GM19043 (cell line): Measurements from ENCODE around the gene TRAPPC8.
"Not testable (repeated sequence)": the region's sequence is repeated elsewhere in the genome, so short reads cannot be mapped to it uniquely, and the experiment has no call there.

Experiments
- ATAC-seq: cut with Tn5 transposase; IDR thresholded peaks from one replicate; pipeline ENCODE4 v1.9.1; 2021; ENCODE audit warnings: low read depth; ENCODE audit not compliant: unreplicated experiment

The TRAPPC8 gene

DNA sequence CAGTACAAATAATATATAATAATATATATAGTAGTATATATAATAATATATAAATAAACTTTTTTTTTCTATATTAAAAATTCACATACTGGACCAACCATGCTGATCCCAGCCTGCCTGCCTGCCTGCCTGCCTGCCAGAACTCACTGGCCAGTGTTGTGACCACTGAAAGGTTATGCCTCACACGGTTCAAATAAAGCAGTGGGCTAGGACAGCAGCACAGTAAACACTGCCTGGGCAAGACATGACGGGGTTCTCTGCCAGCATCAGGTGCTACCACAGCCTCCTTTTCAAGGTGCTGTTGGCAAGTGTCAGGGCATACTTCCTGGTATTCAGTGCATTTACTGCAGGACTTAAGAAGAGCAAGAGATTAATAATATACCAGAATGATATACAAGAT, 67.6 kb downstream of the TRAPPC8 start:
- no peak for ATAC-seq

DNA sequence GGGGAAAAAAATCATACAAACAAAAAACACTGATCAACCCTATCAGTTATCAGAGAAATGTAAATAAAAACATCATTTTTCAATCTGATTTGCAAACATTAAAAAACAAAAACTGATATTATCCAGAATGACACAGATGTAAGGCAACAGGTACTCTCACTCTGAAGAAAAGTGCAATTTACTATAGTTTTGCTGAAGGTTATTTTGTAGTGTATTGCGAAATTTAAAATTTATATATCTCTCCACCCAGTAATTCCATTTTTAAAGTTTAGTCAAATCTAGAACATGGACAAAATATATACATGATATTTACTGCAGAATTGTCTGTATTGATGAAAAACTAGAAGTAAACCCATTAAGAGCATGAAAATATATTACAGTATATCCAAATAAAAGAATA, 79.8 kb downstream of the TRAPPC8 start:
- ATAC-seq, result no peak

DNA sequence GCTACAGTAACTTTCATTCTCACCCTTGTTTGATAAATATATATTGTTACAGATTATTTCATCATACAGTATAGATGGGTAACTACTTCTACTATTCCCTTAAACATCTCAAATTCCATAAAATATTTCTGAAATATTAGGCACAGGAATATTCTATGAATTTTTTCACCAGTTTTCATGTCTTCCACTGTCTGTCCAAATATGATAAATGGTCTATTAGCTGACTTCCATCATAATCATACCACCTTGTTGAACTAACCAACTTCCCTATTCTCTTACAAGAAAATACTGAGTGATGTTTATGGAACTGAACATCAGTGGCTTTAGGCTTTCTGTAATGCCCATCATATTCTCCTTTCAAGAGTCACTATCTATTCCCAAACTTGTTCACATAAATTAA, 82.4 kb downstream of the TRAPPC8 start:
- no peak for ATAC-seq

DNA sequence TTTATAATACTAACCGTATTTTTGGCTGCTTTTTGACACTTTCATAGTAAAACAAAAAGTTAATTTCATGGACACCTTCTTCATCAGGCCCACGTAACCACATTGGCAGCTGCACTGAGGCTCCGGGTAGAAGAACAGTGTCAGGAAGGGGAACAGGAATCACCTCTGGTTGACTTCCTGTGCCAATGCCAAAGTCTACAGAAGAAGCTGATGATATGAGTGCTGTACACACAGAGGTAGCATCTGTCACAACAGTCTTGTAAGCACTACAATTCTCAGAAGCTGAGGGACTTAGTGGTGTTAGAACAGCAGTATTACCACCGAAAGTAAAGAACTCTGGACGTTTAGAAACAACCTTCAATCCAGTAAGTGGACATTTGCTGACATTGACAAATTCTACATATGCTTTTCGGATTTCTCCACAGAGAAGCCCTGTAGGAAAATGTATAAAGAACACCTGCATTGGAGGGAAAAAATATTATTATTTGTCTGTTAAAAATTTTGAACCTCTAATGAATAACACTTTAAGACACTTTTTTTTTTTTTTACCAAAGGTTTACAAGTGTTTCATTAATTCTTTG, 85.3 kb downstream of the TRAPPC8 start:
- ATAC-seq, result no peak

DNA sequence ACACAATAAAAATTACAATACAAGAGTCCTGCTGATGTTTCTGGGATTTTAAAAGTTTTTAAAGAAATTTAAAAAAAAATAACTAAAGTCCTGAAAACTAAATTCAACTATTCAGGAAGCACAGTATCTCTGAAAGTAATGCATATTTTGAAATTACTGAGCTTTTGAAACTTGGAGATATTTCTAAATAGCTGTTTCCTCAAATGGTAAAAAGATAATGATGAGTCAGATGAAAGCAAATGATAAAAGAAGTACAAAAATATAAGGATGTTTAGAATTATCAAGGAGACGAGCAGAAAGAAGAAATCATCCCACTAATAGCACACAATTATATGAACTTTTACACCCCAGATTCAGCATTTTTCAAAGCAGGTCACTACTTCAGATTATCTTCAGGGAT, 92.1 kb downstream of the TRAPPC8 start:
- ATAC-seq, result no peak

DNA sequence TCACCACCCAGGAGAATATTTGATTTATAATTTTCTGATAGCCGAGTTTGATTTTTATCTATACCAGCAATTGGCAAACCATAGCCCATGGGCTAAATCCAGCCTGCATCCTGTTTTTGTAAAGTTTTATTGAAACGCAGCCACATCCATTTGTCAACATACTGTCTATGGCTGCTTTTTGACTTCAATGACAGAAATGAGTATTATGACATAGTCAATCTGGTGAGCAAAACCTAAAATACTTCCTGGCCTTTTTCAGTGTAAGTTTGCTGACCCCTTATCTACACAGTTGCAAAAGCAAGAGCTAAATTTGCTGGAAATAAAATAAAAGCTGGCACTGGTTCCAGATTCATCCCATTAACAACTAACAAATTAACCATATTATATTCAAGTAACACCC, 102.4 kb downstream of the TRAPPC8 start:
- ATAC-seq, result no peak

DNA sequence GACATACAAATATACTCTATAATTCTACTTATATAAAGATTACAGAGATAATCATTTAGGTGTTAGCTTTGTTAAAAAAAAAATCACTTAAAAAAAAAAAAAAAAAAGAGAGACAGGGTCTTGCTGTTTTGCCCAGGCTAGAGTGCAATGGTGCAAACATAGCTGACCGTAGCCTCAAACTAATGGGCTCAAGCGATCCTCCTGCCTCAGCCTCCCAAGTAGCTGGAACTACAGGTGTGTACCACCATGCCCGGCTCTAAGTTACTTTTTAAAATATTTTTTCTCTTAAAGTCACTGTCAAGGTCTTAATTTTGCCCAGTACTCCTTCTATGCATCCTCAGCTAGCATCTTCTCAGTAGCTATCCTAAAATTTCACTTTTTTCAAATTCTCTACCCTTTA, 105.0 kb downstream of the TRAPPC8 start:
- no peak for ATAC-seq

DNA sequence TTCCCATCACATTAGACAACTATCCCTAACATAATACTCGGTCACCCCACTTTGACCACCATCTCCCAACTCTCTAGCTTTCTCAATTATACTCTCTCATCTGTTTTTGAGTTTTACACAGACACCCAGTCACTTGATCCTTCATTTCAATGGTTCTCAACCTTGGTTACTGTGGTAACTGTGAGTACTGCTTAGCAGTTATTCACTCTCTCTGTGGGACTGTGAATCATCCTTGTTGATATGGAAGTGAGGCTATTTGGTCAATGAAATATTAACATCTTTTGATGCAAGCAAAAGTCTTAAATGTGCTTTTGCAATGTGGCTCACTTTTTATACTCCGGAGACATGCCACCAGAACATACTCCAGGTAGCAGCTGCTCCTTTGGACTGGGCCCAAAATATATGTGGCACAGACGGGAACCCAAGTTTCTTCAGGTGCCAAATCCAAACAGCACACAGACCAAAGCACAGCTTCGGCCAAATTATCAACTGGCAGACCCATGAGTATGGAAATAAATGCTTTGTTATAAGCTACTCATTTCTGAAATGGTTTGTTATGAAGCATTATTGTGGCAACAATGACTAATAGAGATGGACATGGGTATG, 107.3 kb downstream of the TRAPPC8 start:
- no peak for ATAC-seq

DNA sequence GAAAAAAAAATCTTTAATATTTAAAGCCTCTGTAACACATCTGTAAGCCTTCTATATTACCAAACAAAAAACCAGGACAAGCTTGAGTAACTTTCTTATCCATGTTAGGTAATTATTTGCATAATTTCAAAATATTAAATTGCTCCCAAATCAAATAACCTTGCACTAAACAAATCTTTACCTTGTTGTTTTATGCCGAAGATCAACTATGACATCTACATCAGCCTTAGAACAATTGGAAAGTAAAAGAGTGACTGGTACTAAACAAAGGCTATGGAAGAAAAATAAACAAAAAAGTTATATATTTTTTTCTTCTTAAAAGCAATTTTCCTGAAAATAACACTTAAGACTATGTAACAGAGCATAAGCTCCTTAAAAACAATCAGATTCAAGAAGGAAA, 111.0 kb downstream of the TRAPPC8 start:
- ATAC-seq, result no peak

DNA sequence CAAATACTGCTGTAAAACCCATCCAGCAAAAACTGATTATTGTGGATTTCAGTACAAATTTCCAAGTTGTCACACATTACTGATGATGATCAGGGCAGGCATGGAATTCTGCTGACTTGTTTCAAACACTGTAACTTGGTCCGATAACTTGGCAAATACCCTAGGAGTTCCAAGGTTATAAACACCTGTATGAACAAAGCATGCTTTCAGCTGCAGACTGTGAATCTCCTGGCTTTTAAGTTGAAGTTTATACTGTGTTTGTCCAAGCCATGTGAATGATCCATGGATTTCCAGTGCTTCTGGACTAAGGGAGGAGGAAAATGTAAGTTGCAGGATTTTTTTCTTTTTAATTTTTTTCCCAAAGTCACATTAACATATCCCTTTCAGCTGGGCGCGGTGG, 112.2 kb downstream of the TRAPPC8 start:
- ATAC-seq, result no peak

DNA sequence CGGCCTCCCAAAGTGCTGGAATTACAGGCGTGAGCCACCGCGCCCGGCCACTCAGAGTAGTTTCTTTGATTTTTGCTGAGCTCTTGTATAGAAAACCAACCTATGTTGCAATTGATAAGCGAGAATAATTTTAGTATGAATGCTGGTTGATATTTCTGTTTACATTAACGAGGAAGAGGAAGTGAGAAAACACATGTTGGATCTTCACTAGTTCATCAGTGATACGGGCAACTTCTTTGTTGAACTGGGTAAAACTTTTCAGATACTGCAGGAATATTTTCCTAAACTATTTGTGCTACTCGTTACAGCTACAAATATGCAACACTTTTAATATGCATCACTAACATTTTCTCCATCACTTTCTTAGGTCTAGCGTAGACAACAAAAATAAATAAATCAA, 114.3 kb downstream of the TRAPPC8 start:
- ATAC-seq, result no peak

DNA sequence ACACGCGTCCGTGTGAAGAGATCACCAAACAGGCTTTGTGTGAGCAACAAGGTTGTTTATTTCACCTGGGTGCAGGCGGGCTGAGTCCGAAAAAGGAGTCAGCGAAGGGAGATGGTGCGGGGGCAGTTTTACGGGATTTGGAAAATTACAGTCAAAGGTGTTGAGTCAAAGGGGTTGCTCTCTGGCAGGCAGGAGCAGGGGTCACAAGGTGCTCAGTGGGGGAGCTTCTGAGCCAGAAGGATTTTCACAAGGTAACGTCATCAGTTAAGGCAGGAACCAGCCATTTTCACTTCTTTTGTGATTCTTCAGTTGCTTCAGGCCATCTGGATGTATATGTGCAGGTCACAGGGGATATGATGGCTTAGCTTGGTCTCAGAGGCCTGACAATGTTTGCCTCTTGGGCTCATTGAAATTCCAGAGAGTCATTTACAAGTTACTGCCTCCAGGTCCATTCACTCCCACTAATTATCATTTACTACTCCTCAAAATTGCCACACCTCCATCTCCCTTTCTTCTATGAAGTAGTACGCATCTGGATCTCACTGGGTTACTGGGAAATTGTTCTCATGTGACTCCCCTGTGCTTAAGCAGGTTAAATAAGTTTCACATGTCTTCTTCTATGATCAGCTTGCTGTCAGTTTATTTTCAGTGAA, 116.1 kb downstream of the TRAPPC8 start:
- not testable (repeated sequence) for ATAC-seq

DNA sequence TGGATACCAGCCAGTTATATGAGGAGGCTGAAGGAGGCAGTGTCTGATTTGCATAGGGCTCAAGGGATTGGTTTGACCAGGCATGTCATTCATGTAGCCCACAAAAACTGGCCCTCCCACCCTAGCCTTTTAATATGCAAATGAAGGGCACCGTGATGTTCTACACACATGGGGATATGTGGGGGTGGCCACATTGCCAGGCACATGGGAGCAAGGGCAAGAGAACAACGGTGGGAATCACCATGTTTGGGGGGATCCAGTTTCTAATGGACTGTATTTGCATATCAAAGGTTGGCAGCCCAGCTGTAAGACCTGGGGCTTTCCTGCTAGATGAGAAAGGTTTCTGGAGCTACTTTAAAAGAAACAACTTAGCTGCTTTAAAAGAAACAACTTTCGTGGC, 117.2 kb downstream of the TRAPPC8 start:
- ATAC-seq, result no peak

DNA sequence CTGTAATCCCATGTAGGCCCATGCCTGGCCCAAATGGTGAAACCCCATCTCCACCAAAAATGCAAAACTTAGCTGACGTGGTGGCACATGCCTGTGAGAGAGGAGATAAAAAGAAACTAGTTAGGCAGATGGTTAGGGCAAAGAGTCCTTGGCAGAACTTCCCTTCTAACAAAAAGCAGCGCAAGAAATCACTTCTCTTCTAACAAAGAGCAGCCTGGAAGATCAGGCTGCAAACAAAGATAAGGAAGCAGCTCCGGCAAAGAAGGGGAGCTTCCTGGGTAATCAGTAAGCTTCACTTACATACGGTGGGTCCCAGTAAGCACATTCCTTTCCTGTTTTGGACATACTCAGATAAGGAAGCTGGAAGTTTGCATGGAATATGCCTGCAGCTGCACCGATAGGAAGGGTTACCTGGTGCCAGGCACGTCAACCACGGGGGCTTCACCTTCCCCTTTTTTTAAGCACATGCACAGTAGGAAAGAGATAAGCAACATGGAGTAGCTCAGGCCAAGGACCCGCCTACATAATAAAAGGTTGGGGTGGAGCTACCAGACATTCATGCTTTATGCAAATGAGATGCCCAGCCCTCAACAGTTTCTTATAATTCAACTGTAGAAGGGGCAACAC, 121.3 kb downstream of the TRAPPC8 start:
- no peak for ATAC-seq

DNA sequence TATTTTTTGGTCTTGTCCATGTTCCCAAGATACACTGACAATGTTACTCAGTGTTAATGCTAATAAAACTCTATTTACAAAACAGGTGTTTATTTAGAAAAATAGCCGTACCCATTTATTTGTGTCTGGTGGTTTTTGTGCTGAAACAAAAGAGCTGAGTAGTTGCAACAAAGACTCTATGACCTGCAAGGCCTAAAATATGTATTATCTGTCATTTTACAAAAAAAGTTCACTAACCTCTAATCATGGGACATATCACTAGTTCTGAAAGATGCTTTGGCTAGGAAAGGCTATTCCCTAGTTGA, 123.1 kb downstream of the TRAPPC8 start:
- ATAC-seq, result no peak

DNA sequence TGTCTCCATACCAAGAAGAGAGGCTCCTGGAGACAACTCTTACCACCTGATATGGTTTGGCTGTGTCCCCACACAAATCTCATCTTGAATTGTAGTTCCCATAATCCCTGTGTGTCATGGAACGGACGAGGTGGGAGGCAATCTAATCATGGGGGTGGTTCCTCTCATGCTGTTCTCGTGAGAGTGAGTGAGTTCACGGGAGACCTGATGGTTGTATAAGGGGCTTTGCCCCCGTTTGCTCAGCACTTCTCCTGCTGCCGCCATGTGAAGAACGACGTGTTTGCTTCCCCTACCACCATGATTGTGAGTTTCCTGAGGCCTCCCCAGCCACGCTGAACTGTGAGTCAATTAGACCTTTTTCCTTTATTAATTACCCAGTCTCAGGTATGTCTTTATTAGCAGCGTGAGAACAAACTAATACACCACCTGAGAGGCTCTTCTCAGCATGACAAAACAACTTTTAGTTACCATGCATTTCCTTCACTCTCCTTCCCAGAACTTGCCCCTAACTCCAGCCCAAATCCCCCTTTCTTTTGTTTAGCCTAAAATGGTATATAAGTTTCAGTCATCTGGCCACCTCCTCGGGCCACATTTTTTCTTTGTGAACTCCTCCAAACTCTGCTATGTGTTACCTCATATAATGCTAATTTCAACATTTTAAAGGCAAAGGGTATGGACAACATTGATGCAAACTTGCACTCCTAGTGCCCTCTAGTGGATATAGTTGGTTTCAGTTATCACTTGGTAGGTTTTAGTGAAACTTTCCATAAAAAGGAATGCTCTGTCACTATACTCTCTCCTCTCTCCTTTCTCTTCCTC, 123.6 kb downstream of the TRAPPC8 start:
- ATAC-seq, result peak; percentile 54

DNA sequence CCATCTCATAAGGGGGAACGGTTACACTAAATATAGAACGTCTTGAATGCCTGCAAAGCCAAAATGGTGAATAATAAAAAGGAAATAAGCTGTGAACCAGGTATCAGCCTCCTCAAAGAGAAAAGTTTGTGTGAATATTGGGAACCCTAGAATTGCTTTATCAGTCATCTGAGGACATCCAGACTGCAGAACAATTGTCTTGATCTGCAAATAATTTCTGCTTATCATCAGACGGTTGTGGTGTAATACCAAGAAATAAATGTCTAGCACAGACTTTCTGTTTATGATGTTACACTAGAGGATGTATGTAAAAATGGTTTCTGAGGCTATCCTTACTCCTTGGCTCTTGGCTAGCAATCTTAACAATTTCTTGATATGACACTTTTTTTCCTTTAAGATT, 128.8 kb downstream of the TRAPPC8 start:
- ATAC-seq, result no peak

DNA sequence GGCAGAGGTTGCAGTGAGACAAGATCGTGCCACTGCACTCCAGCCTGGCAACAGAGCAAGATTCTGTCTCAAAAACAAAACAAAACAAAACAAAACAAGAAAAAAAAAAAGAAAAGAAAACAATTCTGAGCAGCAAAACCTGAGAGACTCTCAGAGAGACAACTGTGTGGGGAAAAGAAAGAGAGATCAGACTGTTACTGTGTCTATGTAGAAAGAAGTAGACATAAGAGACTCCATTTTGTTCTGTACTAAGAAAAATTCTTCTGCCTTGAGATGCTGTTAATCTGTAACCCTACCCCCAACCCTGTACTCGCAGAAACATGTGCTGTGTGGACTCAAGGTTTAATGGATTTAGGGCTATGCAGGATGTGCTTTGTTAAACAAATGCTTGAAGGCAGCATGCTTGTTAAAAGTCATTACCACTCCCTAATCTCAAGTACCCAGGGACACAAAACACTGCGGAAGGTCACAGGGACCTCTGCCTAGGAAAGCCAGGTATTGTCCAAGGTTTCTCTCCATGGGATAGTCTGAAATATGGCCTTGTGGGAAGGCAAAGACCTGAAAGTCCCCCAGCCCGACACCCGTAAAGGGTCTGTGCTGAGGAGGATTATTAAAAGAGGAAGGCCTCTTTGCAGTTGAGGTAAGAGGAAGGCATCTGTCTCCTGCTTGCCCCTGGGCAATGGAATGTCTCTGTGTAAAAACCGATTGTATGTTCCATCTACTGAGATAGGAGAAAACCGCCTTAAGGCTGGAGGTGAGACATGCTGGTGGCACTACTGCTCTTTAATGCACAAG, 132.4 kb downstream of the TRAPPC8 start:
- ATAC-seq, result not testable (repeated sequence)

DNA sequence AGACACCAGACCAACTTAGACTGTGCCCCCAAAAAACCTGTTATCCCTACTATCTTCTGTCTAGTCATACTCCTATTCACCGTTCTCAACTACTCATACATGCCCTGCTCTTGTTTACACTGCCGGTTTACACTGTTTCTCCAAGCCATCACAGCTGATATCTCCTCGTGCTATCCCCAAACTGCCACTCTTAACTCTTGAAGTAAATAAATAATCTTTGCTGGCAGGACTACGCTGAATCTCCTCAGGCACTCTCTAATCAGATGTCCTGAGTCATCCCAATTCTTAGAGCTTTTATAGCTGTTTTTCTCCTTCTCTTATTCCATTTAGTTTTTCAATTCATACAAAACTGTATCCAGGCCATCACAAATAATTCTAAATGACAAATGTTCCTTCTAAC, 133.9 kb downstream of the TRAPPC8 start:
- not testable (repeated sequence) for ATAC-seq

DNA sequence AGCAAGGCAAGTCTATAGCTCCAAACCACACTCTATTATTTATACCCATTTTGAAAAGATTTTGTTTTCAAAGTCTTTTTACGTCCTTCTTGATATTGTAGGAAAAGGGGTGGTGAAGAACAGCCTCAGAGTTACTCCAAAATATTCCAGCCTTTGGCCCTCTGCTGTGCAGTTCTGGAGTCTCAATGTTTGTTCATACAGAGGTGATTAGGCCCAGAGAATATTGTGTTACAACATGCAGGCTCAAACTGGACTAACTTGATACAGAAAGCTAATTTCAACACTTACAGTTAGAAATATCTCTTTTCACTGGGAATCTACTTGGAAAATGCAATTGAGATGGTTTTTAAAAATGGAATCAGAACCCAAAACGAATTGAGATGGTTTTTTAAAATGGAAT, 141.8 kb downstream of the TRAPPC8 start:
- no peak for ATAC-seq
